ENCODE data around the gene ZMYM4.

DNA sequence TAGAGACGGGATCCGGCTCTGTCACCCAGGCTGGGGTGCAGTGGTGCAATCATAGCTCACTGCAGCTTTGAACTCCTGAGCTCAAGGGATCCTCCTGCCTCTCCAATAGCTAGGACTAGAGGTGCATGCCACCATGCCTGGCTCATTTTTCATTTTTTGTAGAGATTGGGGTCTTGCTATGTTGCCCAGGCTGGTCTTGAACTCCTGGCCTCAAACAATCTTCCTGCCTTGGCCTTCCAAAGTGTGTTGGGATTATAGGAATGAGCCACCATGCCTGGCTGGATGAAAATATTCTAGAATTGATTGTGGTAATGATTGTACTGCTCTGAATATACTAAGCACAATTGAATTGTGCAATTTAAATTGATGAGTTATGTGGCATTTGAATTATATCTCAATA lies 21.9 kb downstream of the ZMYM4 start:
- no peak for TF ChIP-seq POLR2AphosphoS5 (IDR thresholded peaks at IDR 0.05; ENCODE audit: low read depth, low read length)
- TF ChIP-seq, protein P1, sequence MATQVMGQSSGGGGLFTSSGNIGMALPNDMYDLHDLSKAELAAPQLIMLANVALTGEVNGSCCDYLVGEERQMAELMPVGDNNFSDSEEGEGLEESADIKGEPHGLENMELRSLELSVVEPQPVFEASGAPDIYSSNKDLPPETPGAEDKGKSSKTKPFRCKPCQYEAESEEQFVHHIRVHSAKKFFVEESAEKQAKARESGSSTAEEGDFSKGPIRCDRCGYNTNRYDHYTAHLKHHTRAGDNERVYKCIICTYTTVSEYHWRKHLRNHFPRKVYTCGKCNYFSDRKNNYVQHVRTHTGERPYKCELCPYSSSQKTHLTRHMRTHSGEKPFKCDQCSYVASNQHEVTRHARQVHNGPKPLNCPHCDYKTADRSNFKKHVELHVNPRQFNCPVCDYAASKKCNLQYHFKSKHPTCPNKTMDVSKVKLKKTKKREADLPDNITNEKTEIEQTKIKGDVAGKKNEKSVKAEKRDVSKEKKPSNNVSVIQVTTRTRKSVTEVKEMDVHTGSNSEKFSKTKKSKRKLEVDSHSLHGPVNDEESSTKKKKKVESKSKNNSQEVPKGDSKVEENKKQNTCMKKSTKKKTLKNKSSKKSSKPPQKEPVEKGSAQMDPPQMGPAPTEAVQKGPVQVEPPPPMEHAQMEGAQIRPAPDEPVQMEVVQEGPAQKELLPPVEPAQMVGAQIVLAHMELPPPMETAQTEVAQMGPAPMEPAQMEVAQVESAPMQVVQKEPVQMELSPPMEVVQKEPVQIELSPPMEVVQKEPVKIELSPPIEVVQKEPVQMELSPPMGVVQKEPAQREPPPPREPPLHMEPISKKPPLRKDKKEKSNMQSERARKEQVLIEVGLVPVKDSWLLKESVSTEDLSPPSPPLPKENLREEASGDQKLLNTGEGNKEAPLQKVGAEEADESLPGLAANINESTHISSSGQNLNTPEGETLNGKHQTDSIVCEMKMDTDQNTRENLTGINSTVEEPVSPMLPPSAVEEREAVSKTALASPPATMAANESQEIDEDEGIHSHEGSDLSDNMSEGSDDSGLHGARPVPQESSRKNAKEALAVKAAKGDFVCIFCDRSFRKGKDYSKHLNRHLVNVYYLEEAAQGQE (IDR thresholded peaks at IDR 0.05; ENCODE audit: insufficient read depth in 1 of 2, low read depth in 2 of 2, low read length in 2 of 2) = no peak
- no peak for TF ChIP-seq TAF1 (IDR thresholded peaks at IDR 0.05; ENCODE audit: borderline replicate concordance, insufficient read depth, low read length)
- no peak for TF ChIP-seq SIN3A (IDR thresholded peaks at IDR 0.05; ENCODE audit: borderline replicate concordance, insufficient read depth, low read length)
